Breast epithelium (tissue), 3 donors: ENCODE results near the gene CBX1.

Source experiments
- POLR2A ChIP-seq: fragments of 450-650 bp; IDR thresholded peaks from one replicate; pipeline ENCODE4 v1.6.1; 2016; ENCODE audit warnings: antibody characterized with exemption, mild to moderate bottlenecking, moderate library complexity
- TF ChIP-seq, protein P1 (sequence below), 3 donors: fragments of 450-650 bp; IDR thresholded peaks; one replicate each; pipeline ENCODE4 v1.5.1; 2016 to 2017; ENCODE audit warnings: antibody characterized with exemption in 3 of 3, mild to moderate bottlenecking in 3 of 3, moderate library complexity in 3 of 3

DNA sequence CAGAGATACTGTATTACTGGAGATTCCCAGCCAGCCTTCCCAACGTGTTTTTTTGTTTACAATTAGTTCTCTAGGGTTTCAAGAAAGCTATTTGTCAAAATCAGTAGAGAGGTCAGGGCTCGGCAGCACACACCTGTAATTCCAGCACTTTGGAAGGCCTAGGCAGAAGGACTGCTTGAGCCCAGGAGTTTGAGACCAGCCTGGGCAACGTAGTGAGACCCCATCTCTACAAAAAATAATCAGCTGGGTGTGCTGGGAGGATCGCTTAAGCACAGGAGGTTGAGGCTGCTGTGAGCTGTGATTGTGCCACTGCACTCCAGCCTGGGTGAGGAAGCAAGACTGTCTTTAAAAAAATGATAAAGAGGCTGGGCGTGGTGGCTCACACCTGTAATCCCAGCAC lies 19.4 kb downstream of the CBX1 start:
- TF ChIP-seq, protein P1, sequence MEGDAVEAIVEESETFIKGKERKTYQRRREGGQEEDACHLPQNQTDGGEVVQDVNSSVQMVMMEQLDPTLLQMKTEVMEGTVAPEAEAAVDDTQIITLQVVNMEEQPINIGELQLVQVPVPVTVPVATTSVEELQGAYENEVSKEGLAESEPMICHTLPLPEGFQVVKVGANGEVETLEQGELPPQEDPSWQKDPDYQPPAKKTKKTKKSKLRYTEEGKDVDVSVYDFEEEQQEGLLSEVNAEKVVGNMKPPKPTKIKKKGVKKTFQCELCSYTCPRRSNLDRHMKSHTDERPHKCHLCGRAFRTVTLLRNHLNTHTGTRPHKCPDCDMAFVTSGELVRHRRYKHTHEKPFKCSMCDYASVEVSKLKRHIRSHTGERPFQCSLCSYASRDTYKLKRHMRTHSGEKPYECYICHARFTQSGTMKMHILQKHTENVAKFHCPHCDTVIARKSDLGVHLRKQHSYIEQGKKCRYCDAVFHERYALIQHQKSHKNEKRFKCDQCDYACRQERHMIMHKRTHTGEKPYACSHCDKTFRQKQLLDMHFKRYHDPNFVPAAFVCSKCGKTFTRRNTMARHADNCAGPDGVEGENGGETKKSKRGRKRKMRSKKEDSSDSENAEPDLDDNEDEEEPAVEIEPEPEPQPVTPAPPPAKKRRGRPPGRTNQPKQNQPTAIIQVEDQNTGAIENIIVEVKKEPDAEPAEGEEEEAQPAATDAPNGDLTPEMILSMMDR (IDR thresholded peaks at IDR 0.05), result no peak
- no peak for TF ChIP-seq POLR2A
